HepG2 (cell line): ENCODE data around the gene AKAP14. TPM values are rescaled to one million over a fixed set of nuclear protein-coding genes. Genes with fewer than 3 reads are reported as not detected.

Source experiments
- AGO1 ChIP-seq: fragments of 200-400 bp; formaldehyde crosslinking; IDR thresholded peaks from 2 replicates; pipeline ENCODE4 v1.6.1; 2017; ENCODE audit warnings: mild to moderate bottlenecking, low read depth, low read length, moderate library complexity; ENCODE audit not compliant: poor library complexity, severe bottlenecking
- ARNTL ChIP-seq: sonication (generic); formaldehyde crosslinking; IDR thresholded peaks from 2 replicates; pipeline ENCODE4 v1.4.0; 2020; ENCODE audit warnings: mild to moderate bottlenecking, missing genetic modification reagents
- CHD4 ChIP-seq: fragments of 200-600 bp; sonication (generic); IDR thresholded peaks from 2 replicates; pipeline ENCODE4 v1.7.0; 2017; ENCODE audit warnings: mild to moderate bottlenecking, low read length, borderline replicate concordance
- DR1 ChIP-seq: sonication (generic); formaldehyde crosslinking; IDR thresholded peaks from 2 replicates; pipeline ENCODE4 v1.8.0; 2021; ENCODE audit warnings: mild to moderate bottlenecking, missing genetic modification reagents, inconsistent platforms
- E2F1 ChIP-seq: sonication (generic); formaldehyde crosslinking; IDR thresholded peaks from 2 replicates; pipeline ENCODE4 v1.5.0; 2020; ENCODE audit warnings: missing genetic modification reagents
- FOXA3 ChIP-seq: IDR thresholded peaks from 2 replicates; pipeline ENCODE4 v1.6.1; 2016; ENCODE audit warnings: missing genetic modification reagents, missing compliant biosample characterization
- IRF1 ChIP-seq: sonication (generic); formaldehyde crosslinking; IDR thresholded peaks from 2 replicates; pipeline ENCODE4 v1.4.0; 2020; ENCODE audit warnings: low read depth, mild to moderate bottlenecking, missing genetic modification reagents
- MATR3 ChIP-seq: sonication (generic); formaldehyde crosslinking; IDR thresholded peaks from 2 replicates; pipeline ENCODE4 v1.4.0; 2020; ENCODE audit warnings: missing genetic modification reagents
- NCOA2 ChIP-seq: sonication (generic); formaldehyde crosslinking; IDR thresholded peaks from 2 replicates; pipeline ENCODE4 v1.8.0; 2022; ENCODE audit warnings: inconsistent platforms
- POLR2A ChIP-seq, 2 experiments: IDR thresholded peaks; 2 replicates each; pipeline ENCODE4 v1.6.1; 2011; ENCODE audit warnings: low read depth in 2 of 2, low read length in 2 of 2, mild to moderate bottlenecking in 1 of 2, moderate library complexity in 1 of 2; ENCODE audit not compliant: insufficient read depth in 1 of 2
- RBFOX2 ChIP-seq: fragments of 200-400 bp; formaldehyde crosslinking; IDR thresholded peaks from 2 replicates; pipeline ENCODE4 v1.6.1; 2017; ENCODE audit warnings: low read depth, mild to moderate bottlenecking, low read length
- RCOR2 ChIP-seq: IDR thresholded peaks from 2 replicates; pipeline ENCODE4 v1.6.1; 2016; ENCODE audit warnings: missing biosample characterization, missing genetic modification reagents
- SNAPC5 ChIP-seq: sonication (generic); formaldehyde crosslinking; IDR thresholded peaks from 2 replicates; pipeline ENCODE4 v1.8.1; 2023; ENCODE audit warnings: mild to moderate bottlenecking, missing genetic modification reagents, borderline replicate concordance
- SP2 ChIP-seq: sonication (generic); formaldehyde crosslinking; IDR thresholded peaks from 2 replicates; pipeline ENCODE4 v1.5.1; 2020; ENCODE audit warnings: mild to moderate bottlenecking, missing genetic modification reagents
- SRSF9 ChIP-seq: fragments of 200-400 bp; formaldehyde crosslinking; IDR thresholded peaks from 2 replicates; pipeline ENCODE4 v1.6.1; 2018; ENCODE audit warnings: borderline replicate concordance, mild to moderate bottlenecking, low read depth, low read length; ENCODE audit not compliant: insufficient read depth, poor library complexity, severe bottlenecking
- TBP ChIP-seq: sonication (generic); formaldehyde crosslinking; IDR thresholded peaks from 2 replicates; pipeline ENCODE4 v1.5.0; 2020; ENCODE audit warnings: missing genetic modification reagents
- ZBTB21 ChIP-seq: sonication (generic); formaldehyde crosslinking; IDR thresholded peaks from 2 replicates; pipeline ENCODE4 v1.4.0; 2020; ENCODE audit warnings: missing genetic modification reagents
- ZFP82 ChIP-seq: sonication (generic); formaldehyde crosslinking; IDR thresholded peaks from 2 replicates; pipeline ENCODE4 v1.5.1; 2020; ENCODE audit warnings: mild to moderate bottlenecking, missing genetic modification reagents, borderline replicate concordance
- ZNF124 ChIP-seq: sonication (generic); formaldehyde crosslinking; IDR thresholded peaks from 2 replicates; pipeline ENCODE4 v1.4.0; 2020; ENCODE audit warnings: missing genetic modification reagents
- ZNF468 ChIP-seq: sonication (generic); formaldehyde crosslinking; IDR thresholded peaks from 2 replicates; pipeline ENCODE4 v1.8.0; 2022; ENCODE audit warnings: mild to moderate bottlenecking, moderate library complexity, missing genetic modification reagents
- ZNF564 ChIP-seq: sonication (generic); formaldehyde crosslinking; IDR thresholded peaks from 2 replicates; pipeline ENCODE4 v1.8.1; 2023; ENCODE audit warnings: mild to moderate bottlenecking, missing genetic modification reagents
- ZNF639 ChIP-seq: conservative IDR thresholded peaks from 2 replicates; pipeline ENCODE4 v1.6.1; 2018; ENCODE audit warnings: missing genetic modification reagents
- ZNF772 ChIP-seq: sonication (generic); formaldehyde crosslinking; IDR thresholded peaks from 2 replicates; pipeline ENCODE4 v1.5.0; 2020; ENCODE audit warnings: mild to moderate bottlenecking, missing genetic modification reagents
- ZNF776 ChIP-seq: sonication (generic); formaldehyde crosslinking; IDR thresholded peaks from 2 replicates; pipeline ENCODE4 v1.4.0; 2020; ENCODE audit warnings: mild to moderate bottlenecking, missing genetic modification reagents
- ZNF883 ChIP-seq: sonication (generic); formaldehyde crosslinking; IDR thresholded peaks from 2 replicates; pipeline ENCODE4 v1.5.1; 2020; ENCODE audit warnings: mild to moderate bottlenecking, missing genetic modification reagents; ENCODE audit errors: not compliant biosample characterization
- ZSCAN31 ChIP-seq: sonication (generic); formaldehyde crosslinking; IDR thresholded peaks from 2 replicates; pipeline ENCODE4 v1.5.0; 2020; ENCODE audit warnings: low read depth, mild to moderate bottlenecking, missing genetic modification reagents
- polyA plus RNA-seq, 8 experiments: library from polyadenylated mRNA; depleted of rRNA in 3 of 8; stranded (reverse) in 7 of 8; unstranded in 1 of 8; fragments of >200 nt; fragmentation: Illumina TruSeq in 4 of 8; extraction: Trizol in 4 of 8; gene quantifications; 2 replicates each; pipeline versions ENCODE4 v1.2.1 to v1.2.3, GENCODE V29; 2011 to 2016; ENCODE audit warnings: low read depth in 4 of 8, missing spikeins in 1 of 8, mixed read lengths in 1 of 8; ENCODE audit not compliant: insufficient read depth in 1 of 8
- total RNA-seq, 5 experiments: library from RNA; depleted of rRNA; stranded (reverse); fragments of >200 nt; fragmentation: Illumina TruSeq; extraction: Trizol; gene quantifications; 2 replicates each; pipeline ENCODE4 v1.2.3, GENCODE V29; 2016; ENCODE audit warnings: low read depth in 1 of 5

AKAP14 gene
- total and polyA plus RNA-seq, 2 of the 13 experiments (the other 11 are each of a cell fraction or from before 2014, with no cell fraction given): 0.20 to 1.7 TPM

- TF ChIP-seq ZNF776: peak; percentile 14; the same call in 1 of the 2 replicates
- peak; percentile 73 for TF ChIP-seq DR1 (CRISPR knock-in tag)
- TF ChIP-seq ZNF772 (CRISPR knock-in tag): peak; percentile 23; the same call in 1 of the 2 replicates
- TF ChIP-seq ZBTB21: 0 out of 2 replicates have a peak, but pooled peaks have one; percentile 37
- 0 out of 2 replicates have a peak, but pooled peaks have one; percentile 27 for TF ChIP-seq ARNTL (CRISPR knock-in tag)
- no peak for TF ChIP-seq ZNF883 (CRISPR knock-in tag)
- peak; percentile 87 for TF ChIP-seq RBFOX2
- peak; percentile 61; the same call in 1 of the 2 replicates for TF ChIP-seq ZNF639 (CRISPR knock-in tag)
- peak; percentile 32; the same call in 1 of the 2 replicates for TF ChIP-seq FOXA3 (CRISPR knock-in tag)
- no peak for TF ChIP-seq ZNF468 (CRISPR knock-in tag)
- TF ChIP-seq E2F1 (CRISPR knock-in tag): peak; percentile 68; the same call in 1 of the 2 replicates
- TF ChIP-seq RCOR2 (CRISPR knock-in tag): no peak
- peak; percentile 57; the same call in 1 of the 2 replicates for TF ChIP-seq ZSCAN31 (CRISPR knock-in tag)
- TF ChIP-seq SNAPC5 (CRISPR knock-in tag): no peak
- TF ChIP-seq AGO1: no peak
- no peak for TF ChIP-seq ZNF124 (CRISPR knock-in tag)
- no peak for TF ChIP-seq SP2
- TF ChIP-seq CHD4: no peak
- TF ChIP-seq POLR2A (IDR thresholded peaks at IDR 0.05; ENCODE audit: insufficient read depth in 1 of 2, low read depth in 2 of 2, low read length in 2 of 2): peak; percentile 86 to 90
- TF ChIP-seq IRF1 (CRISPR knock-in tag): no peak
- TF ChIP-seq ZNF564 (CRISPR knock-in tag): peak; percentile 10; the same call in 1 of the 2 replicates
- no peak for TF ChIP-seq TBP (CRISPR knock-in tag)
- TF ChIP-seq SRSF9: no peak
- no peak for TF ChIP-seq ZFP82 (CRISPR knock-in tag)
- TF ChIP-seq MATR3: no peak
- 0 out of 2 replicates have a peak, but pooled peaks have one; percentile 9 for TF ChIP-seq NCOA2 (CRISPR knock-in tag)
These were observed 23.9 kb upstream of the AKAP14 start, which contains the start of the genes NDUFA1 and RNF113A (continued) for GRCh38 chrX:119871599-119872395.
